Measurements from ENCODE around the gene TET3. TPM values are rescaled to one million over a fixed set of nuclear protein-coding genes. Genes with fewer than 3 reads are reported as not detected.

TET3 gene
- total RNA-seq, 4 donors from 2014 or later, result 4.3 to 14.1 (median 6.6) TPM

GRCh38 chr2:74007121-74007520 lies 22.4 kb downstream of the TET3 start:
- Histone ChIP-seq H3K4me1 (peaks cover 0 to 76% (median 31%) of the 10 kb centered on the region in 4 donors), H3K27me3 (no peaks in the 10 kb centered on the region), H3K4me3 (no peak overlapping the region), H3K27ac (no peak overlapping the region), H3K36me3 (no peaks in the 10 kb centered on the region), H3K9me3 (no peaks in the 10 kb centered on the region)
- WGBS, 2 donors, result 31 to 35% methylated on average over 4 of the region's 4 CpGs
- no peak for TF ChIP-seq CTCF (IDR thresholded peaks at IDR 0.05)
- no peak for TF ChIP-seq POLR2A (IDR thresholded peaks at IDR 0.05)
- TF ChIP-seq EP300 (IDR thresholded peaks at IDR 0.05), result no peak
- DNase-seq (ENCODE audit: low spot score in 2 of 2), result no peak

- TF ChIP-seq CTCF (IDR thresholded peaks at IDR 0.05) (no peak), EP300 (IDR thresholded peaks at IDR 0.05) (no peak), POLR2A (IDR thresholded peaks at IDR 0.05) (no peak)
- Histone ChIP-seq H3K27ac (no peak overlapping the region), H3K27me3 (no peaks in the 10 kb centered on the region), H3K4me1 (peaks cover 0 to 74% (median 30%) of the 10 kb centered on the region in 4 donors), H3K36me3 (no peaks in the 10 kb centered on the region), H3K9me3 (no peaks in the 10 kb centered on the region), H3K4me3 (no peak overlapping the region)
- 72 to 79% methylated on average over 5 of the region's 5 CpGs for WGBS, 2 donors
- no peak for DNase-seq (ENCODE audit: low spot score in 2 of 2)
Measured at GRCh38 chr2:74007711-74008110, 23.0 kb downstream of the TET3 start.

- DNase-seq (ENCODE audit: low spot score in 2 of 2), result no peak
- Histone ChIP-seq H3K27ac (no peak overlapping the region), H3K9me3 (no peaks in the 10 kb centered on the region), H3K36me3 (no peaks in the 10 kb centered on the region), H3K4me3 (no peak overlapping the region), H3K4me1 (peaks cover 0 to 62% (median 26%) of the 10 kb centered on the region in 4 donors), H3K27me3 (no peaks in the 10 kb centered on the region)
- TF ChIP-seq EP300 (IDR thresholded peaks at IDR 0.05) (no peak), POLR2A (IDR thresholded peaks at IDR 0.05) (no peak), CTCF (IDR thresholded peaks at IDR 0.05) (no peak)
- WGBS, 2 donors, result 60 to 61% methylated on average over 8 of the region's 8 CpGs
Measured at GRCh38 chr2:74008761-74009395, 24.2 kb downstream of the TET3 start.

GRCh38 chr2:74009577-74009976 lies 24.9 kb downstream of the TET3 start:
- no peak overlapping the region for H3K27ac ChIP-seq
- DNase-seq (ENCODE audit: low spot score in 2 of 2), result no peak
- no peak overlapping the region for H3K4me3 ChIP-seq
- peaks cover 0 to 55% (median 24%) of the 10 kb centered on the region in 4 donors for H3K4me1 ChIP-seq
- no peak for TF ChIP-seq CTCF (IDR thresholded peaks at IDR 0.05)
- TF ChIP-seq EP300 (IDR thresholded peaks at IDR 0.05), result no peak
- TF ChIP-seq POLR2A (IDR thresholded peaks at IDR 0.05), result no peak
- no peaks in the 10 kb centered on the region for H3K27me3 ChIP-seq
- H3K36me3 ChIP-seq, result no peaks in the 10 kb centered on the region
- no peaks in the 10 kb centered on the region for H3K9me3 ChIP-seq

GRCh38 chr2:74010087-74010541 lies 25.4 kb downstream of the TET3 start:
- no peaks in the 10 kb centered on the region for H3K27me3 ChIP-seq
- no peaks in the 10 kb centered on the region for H3K9me3 ChIP-seq
- H3K27ac ChIP-seq, result no peak overlapping the region
- no peaks in the 10 kb centered on the region for H3K36me3 ChIP-seq
- TF ChIP-seq POLR2A (IDR thresholded peaks at IDR 0.05), result no peak
- H3K4me3 ChIP-seq, result no peak overlapping the region
- DNase-seq (ENCODE audit: low spot score in 2 of 2), result no peak
- WGBS, 2 donors, result 29 to 43% methylated on average over 8 to 13 of the region's 13 CpGs
- peaks cover 0 to 50% (median 24%) of the 10 kb centered on the region in 4 donors for H3K4me1 ChIP-seq

All from tibial nerve (tissue), 4 donors.